ENCODE measurements around the gene STK17B. TPM values are rescaled to one million over a fixed set of nuclear protein-coding genes. Genes with fewer than 3 reads are reported as not detected.

The STK17B gene
- total and polyA plus RNA-seq, 2 of the 8 experiments (the other 6 are each of a cell fraction or from before 2014, with no cell fraction given), result 1.8 to 10.5 TPM

DNA sequence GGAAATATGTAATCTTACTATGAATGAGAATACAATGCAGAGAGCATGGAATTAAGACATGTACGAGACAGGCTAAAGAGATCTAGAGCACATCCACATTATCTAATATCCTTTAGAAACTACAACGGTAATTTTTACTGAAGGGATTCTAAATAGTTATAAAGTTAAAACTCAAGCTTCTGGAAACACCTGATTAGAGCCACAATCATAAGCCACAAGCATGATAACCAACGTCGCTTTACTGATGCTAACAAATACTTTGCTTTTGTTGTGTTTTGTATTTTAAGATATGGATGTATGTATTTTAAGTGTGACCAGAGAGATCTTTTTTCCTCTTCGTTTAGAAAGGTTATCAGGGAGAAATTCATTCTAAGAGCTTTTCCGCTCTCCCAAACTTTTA lies 44.0 kb upstream of the STK17B start (continued):
- TF ChIP-seq, protein P1, sequence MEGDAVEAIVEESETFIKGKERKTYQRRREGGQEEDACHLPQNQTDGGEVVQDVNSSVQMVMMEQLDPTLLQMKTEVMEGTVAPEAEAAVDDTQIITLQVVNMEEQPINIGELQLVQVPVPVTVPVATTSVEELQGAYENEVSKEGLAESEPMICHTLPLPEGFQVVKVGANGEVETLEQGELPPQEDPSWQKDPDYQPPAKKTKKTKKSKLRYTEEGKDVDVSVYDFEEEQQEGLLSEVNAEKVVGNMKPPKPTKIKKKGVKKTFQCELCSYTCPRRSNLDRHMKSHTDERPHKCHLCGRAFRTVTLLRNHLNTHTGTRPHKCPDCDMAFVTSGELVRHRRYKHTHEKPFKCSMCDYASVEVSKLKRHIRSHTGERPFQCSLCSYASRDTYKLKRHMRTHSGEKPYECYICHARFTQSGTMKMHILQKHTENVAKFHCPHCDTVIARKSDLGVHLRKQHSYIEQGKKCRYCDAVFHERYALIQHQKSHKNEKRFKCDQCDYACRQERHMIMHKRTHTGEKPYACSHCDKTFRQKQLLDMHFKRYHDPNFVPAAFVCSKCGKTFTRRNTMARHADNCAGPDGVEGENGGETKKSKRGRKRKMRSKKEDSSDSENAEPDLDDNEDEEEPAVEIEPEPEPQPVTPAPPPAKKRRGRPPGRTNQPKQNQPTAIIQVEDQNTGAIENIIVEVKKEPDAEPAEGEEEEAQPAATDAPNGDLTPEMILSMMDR (IDR thresholded peaks at IDR 0.05; ENCODE audit: control extremely low read depth in 1 of 3, insufficient read depth in 1 of 3, low read depth in 1 of 3, low read length in 3 of 3), result no peak
- TF ChIP-seq ZNF274 (IDR thresholded peaks at IDR 0.05; ENCODE audit: borderline replicate concordance, extremely low read depth, low read length) (no peak), TCF12 (IDR thresholded peaks at IDR 0.05; ENCODE audit: low read depth, low read length) (no peak), TAF7 (optimal IDR thresholded peaks at IDR 0.05; ENCODE audit: borderline replicate concordance, low read depth, low read length) (no peak)

Measured in H1 (cell line).